Measurements from ENCODE around the gene GAB1.

GAB1 gene

DNA sequence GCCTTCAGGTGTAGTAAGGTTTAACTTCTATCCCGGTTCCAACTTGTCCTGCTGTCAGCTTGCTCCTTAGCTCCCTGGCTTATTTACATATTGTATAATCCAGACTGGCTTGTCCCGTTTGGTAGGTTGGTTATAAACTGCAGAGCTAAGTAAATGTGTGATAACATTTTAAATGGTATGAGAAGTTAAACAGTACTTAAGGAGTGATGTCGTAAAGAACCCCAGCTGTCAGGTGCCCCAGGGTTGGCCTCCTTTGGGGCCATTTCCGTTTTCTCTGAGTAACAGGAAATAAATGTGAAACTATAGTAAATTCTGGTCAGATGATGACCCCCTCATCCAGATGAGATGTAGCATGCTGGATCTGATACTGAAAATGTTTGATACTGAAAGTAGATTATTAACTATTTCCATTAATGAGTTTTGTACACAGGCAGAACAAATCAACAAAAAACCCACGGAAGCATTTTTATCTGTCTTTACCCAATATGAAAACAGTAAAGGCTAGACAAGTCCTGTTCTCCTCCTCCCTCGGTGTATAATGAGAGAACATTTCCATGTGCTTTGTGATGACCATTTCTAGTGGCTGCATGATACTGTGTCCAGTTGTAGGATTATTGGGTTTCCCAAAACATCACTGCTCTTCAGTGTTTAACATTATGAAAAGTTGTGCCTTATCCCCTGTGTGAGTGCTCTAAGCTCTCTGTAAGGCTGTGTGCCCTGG is 22.4 kb downstream of the GAB1 start:
- DNase-seq = peak; percentile 35

DNA sequence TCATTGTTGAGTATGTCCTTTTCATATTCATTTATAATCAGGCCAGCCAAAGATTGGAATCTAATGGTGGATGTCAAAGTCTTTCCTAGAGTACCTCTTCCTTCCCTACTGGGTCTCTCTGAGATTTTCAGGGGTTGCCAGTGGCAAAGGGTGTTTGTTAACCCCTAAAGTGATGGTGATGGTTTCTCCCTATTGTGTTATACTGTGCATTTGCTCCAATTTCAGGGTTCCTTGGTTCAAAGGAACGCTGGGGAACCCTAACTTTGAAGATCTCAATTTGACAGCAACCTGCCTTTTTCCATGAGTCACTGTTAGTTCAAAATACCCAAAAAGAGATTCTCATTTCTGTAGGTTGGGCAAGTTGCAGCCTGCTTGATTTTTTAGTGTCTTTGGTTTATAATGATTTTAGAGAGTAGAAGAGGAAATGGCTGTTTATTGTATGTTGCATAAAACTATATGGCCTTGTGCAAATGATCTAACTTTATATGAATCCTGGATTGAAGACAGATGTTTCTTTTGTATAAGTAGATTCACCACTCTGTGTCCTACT is 23.0 kb downstream of the GAB1 start:
- DNase-seq = no peak

DNA sequence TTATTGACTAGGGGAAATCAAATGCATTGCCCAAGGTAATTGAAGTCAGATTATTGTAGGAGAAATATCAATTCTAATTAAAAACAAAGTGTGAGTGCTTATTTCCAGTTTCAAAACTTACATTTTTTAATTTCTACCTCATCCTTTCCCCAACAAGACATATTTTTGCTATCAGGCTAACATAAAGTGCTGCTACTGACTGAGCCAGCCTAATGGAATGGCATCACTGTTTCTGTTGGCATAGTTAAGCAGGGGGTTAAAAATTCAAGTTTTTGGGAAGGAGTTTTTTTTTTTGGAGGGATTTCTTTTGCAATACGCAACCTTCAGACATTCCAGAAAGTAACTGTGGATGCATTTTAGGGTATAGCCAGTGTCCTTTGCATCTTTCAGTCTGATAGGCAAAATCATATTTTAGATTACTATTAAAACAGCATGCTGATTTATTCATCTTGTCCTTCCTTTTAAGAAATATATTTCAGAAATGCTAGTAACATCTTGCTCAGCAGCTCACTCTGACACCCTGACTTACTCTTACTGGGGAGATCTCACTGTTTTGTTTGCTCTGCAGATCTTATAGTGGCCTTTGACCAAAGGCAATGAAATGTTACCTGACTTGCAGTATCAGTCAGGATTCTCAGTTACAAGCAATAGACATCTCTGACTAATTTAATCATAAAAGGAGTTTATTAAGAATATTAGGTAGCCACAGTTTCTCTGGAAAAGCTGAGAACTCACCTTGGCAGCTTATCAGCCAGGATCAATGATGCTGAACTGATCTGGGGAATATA is 24.4 kb downstream of the GAB1 start:
- DNase-seq = peak; percentile 67

DNA sequence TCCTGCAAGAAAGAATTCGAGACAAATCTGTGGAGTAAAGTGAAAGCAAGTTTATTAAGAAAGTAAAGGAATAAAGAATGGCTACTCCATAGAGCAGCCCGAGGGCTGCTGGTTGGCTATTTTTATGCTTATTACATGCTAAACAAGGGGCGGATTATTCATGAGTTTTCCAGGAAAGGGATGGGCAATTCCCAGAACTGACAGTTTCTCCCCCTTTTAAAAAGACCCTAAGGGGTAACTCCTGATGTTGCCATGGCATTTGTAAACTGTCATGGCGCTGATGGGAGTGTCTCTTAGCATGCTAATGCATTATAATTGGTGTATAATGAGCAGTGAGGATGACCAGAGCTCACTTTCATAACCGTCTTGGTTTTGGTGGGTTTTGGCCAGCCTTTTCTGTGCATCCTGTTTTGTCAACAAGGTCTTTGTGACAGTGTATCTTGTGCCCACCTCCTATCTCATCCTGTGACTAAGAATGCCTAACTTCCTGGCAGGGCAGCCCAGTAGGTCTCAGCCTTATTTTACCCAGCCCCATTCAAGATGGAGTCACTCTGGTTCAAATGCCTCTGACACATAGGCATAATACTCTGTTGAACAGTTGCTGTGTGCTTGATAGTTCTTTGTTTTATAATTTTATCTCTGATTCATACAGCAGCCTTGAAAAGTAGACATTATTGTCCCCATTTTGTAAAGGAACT is 25.8 kb downstream of the GAB1 start:
- no peak for DNase-seq

DNA sequence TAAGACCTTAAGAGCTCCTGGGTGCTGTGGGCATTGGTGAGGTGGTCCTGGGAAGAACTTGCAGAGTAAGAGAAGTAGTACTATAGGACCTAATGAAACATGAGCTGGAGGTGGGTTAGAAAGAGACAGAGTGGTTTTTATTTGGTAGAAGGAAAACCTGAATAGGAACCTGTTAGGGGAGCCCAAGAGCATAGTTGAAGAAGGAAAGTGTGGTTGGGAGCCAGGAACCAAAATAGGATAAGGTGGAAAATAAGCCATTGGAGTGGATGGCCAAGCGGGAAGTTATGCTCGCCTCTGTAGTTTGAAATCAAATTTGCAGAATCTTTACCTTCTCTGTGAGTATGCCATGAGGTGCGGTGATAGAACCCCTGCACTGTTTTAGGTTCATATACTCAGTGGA is 26.7 kb downstream of the GAB1 start:
- DNase-seq = no peak

DNA sequence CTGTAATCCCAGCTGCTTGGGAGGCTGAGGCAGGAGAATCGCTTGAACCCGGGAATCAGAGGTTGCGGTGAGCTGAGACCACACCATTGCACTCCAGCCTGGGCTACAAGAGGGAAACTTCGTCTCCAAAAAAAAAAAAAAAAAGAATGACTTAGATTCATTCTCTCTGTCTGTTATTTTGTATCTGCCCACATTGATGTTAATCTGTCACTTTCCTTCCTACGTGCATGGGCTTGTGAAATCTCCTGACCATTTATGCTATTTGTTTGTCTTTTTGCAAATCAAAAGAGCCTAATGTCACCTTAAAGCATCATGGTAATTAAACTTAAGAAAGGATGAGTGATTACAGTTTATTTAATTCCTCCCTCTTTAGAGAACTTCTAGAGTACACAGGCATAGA is 27.4 kb downstream of the GAB1 start:
- DNase-seq = no peak

DNA sequence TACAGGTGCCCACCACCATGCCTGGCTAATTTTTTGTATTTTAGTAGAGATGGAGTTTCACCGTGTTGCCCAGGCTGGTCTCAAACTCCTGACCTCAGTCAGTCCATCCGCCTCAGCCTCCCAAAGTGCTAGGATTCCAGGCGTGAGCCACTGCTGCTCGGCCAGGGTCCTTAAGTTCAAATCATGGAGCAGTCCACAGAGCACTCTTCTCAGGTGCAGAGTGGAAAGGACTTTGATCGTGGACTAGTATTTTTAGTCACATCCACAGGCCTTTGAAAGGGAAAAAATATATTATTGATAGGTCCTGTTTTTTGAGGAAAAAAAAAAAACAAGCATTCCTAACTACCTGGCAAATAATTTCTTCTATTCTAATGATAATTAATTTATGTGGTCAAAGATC is 31.2 kb downstream of the GAB1 start:
- no peak for DNase-seq

DNA sequence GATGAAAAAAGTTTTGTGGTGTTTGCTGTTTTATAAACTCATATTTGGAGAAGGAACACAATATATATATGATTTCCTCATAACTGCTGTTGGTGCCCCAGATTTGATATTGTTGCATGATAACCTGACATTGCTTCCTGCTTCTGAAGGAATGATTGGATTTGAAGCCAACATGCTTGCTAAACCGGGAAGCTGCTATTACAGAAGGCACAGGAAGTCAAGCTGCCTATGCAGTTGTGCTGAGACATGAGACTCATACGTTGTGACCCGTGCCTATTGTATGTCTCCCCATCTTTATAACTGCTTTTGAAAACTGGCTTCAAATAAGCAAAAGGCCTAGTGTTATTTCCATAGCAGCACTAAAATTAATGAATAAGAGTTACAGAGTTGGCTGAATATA is 32.9 kb downstream of the GAB1 start:
- no peak for DNase-seq

DNA sequence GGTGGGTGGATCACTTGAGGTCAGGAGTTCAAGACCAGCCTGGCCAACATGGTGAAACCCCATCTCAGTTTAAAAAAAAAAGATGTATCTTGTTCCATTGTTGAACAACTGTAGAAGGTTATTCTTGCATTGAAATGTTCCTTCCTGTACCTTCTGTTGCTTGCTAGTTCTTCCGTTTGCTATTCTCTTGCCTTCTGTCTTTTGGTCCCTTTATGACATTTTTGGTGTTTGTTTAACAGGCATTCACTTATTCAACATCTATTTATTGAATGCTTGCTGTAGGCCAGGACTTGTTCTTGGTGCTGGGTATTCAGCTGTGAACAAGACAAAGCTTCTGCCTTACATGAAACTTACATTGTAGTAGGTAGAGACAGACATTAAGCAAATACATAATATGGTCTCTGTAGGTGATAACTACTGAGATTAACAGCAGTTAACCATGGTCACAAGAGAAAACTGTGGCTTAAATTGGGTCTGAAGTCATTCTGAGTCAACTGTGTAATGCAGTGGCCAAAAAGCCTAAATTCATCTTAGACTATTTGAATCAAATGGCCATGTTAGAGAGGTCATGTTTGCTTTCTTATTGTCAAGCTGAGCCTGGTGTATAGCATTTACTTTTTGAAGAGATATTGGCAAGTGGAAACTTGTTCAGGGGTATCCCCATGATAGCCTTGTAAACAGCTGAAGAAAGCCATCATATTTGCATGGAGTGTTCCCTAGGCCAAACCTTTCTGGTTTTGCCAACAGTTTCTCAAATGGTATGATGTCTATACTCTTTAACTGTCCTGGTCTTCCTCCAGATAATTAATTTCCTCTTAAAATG is 35.6 kb downstream of the GAB1 start:
- no peak for DNase-seq

DNA sequence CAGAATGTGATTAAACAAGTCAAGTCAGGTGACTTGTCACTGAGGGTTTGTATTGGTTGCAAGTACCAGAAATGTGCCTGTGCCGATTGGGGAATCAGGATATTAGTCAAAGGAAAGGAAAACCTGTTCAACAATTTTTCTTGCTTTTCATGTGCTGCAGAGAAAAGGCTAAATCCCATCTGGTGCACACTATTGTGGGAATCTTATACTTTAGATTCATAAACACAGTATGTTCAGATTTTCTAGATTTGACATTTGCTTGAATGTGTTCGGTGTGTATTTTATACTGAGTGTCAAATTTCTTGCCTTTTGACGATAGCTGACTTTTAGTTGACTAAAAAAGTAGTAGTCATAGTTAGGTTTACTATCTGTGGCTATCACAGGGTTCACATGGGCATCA is 37.6 kb downstream of the GAB1 start:
- no peak for DNase-seq

DNA sequence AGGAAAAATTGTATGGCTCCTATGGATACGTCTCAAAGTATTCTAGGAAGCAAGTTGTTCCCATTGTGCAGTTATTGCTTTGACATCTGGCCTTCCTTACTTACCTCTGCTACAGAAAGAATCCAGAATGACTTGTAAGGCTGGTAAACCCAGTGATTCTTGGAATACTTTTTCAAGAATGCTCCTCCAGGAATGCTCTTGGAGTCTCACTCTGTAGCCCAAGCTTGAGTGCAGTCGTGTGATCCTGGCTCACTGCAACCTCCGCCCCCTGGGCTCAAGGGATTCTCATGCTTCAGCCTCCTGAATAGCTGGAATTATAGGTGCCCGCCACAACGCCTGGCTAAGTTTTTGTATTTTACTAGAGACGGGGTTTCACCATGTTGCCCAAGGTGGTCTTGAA is 38.1 kb downstream of the GAB1 start:
- DNase-seq = no peak

DNA sequence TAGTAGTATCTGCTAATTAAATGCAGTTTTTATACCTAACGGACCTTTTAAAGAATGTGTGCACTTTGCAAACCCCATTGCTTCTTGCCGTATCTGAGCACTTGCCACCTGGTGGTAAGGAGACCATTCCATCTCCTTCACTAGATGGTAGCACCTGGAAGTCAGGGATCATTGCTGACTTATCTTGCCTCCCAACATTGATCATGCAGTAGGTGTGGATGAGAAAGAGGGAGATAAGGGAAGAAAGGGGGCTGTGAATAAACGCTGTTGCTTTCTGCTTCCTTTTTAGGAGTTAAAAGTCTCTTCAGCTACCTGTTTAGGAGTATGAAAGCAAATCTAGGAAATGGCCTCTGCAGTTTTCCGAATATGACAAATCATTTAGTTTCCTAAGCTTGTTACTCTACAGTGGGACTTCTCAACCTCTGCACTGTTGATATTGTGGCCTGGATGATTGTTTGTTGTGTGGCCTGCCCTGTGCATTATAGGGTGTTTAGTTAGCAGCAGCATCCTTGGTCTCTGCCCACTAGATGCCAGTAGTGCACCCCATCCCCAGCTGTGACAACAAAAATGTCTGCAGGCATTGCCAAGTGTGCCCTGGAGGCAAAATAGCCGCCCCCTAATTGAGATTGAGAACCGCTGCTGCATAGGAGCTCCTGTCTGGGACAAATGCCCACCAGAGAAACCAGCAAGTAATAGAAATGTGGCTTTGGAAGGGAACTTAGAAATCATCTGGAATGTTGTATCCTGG is 38.8 kb downstream of the GAB1 start:
- DNase-seq = peak; percentile 33

DNA sequence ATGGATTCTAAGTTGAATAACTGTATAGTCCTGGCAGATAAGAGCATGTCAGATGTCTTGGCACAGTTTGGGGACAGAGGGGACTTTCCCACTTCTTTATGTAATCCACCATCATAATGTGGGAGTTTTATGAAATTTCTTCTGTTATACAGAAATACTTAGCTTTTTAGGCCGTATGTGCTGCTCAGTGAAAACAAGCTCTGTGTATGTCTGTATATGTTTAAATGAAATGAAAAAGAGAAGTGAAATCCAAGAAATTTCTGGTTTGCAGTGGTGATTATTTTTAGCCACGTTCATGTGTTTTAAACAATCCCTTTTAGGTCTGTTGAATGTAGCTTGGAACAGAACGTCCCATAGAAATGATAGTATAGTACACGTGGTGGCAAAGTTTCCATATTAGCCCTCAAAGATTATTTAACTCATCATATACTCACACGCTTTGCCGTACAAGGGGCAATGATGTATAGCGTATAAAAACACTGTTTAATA is 41.0 kb downstream of the GAB1 start:
- no peak for DNase-seq

DNA sequence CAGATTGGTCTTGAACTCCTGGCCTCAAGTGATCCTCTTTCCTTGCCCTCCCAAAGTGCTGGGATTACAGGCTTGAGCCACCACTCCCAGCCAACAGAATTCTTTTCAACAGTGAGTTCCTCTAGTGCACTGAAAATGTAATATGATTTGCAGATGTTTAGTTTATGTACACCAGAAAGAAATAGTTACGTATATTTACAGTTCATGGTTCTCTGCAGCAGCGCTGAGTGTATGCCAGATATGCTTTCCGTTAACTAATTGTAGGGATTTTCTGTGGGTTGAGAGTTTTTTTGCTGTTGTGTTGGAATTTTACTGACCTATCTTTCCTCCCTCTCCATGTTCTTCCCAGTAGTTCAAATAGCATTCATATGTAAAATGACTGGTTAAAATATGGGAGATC is 44.0 kb downstream of the GAB1 start:
- DNase-seq = no peak

DNA sequence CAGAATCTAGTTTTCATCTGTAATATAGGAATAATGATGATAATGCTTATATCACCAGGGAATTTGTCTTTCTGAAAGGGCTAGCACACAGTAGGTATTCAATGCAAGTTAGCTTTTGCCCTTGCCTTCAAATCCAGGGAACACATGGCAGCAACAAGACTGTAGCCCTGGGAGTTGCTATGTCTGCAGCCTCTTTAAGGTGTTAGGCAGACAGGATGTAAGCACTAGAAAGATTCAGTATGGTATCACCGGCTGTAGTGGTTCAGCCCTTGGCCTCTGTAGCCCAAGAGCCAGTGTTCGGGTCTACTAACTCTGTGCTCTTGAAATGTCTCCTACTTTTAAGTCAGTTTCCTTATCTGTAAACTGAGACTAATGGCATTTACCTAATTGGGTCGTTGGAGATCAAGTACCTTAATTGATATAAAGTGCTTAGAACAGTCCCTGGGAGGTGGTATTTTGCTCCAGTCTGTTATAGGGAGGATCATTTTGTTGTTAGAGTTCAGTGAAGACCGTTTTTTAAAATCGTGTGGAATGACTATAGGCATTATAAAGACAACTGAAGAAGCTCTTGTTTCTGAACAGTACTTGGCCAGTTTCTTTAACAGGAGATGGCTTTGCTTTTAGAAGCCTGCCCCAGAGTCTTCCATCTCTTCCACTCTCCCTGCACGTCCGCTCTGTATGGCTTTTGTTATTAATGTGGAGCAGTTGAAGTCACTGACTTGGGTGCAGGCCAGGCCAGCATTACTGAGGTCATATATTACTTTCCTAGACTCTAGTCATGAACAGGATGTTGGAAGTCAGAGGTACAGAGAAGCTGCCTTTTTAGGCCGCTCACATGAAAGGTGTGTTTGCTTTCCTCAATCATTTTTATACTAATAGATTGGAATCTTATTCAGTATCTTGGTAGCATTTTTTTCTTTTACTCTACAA is 44.8 kb downstream of the GAB1 start:
- DNase-seq = peak; percentile 85

DNA sequence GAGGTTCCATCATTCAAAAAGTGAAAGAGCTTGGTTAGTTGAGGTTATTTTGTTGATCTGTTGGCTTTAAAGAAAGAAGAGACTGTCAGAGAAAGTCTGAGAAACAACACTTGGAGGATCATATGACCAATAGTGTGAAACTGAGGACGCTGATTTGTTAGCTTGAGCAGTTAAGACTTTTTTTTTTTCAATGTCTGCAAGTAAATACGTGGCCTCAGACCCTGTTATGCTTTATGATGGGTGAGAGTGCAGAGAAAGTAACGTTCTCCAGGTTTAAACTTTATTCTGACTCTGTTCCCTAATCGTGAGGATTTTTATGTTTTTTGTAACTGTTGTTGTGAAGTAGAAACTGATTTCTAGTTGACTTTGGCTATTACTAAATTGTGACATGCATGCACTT is 45.9 kb downstream of the GAB1 start:
- no peak for DNase-seq

DNA sequence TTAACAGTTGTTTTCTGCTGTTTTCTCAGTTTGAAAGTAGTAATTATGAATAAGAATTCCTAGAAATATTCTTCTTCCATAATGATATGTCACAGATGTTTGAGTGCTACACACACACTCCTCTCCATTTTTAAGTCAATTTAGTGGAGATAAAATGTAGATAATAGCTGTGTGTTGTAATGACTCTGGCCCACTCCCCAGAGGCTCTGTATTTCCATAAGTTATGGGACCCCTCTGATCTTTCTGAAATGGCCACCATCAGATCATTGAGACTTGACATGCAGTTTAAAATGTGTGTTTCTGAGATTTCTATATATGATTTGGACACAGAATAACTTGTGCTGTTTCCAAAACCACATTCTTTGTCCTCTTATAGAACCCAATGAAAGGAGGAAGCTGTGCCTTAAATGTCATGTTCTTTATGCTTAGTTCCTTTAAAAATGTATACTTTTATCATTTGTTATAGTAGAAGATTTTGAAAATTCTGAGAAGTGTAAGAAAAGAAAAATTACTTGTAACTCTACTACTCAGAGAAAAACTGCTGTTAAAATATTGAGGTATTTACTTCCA is 46.4 kb downstream of the GAB1 start:
- no peak for DNase-seq

DNA sequence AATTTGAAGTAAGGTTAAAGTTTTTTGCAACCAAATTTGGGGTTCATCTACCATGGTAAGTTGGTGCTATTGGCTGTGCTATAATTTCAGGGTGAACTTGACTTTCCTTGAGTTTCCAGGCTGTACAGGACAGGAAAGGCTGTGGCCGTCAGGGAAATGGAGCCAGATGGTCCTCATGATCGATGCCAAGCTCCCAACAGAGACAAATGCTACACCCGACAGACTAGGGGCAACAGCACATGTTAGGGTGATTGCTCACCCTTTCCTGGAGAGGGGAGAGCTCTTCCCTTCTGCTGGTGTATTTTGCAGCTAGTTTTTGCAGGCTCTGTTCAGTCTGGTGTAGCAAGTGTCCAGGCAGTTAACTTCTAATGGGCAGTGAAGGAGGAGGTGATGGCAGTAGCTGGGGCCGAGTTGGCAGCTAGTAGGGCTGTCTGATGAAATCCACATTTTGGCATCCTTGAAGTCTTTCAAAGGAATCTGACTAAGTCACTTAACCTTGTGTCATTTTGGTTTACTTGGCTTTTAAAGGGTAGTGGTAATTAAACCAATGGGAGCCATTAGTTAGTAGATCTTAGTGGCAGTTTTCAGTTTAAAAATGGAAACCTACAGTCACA is 47.8 kb downstream of the GAB1 start:
- no peak for DNase-seq

DNA sequence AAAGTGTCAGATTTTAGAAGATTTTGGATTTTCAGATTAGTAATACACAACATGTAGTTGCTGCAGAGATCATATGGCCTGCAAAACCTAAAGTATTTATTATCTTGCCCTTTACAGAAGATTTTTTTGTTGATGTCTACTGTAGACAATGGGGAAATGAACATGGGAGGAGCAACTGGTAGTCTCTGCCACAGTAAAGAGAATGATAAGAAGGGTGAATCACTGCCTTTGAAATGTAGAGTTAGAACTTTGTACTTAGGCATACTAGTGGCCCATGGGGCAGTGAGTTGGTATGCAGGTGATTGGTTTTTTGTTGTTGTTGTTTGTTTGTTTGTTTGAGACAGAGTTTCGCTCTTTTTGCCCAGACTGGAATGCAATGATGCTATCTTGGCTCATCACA is 50.1 kb downstream of the GAB1 start:
- DNase-seq = no peak

Data from fibroblast of skin of scalp (primary cell).